ENCODE data around the gene SELENOO. TPM values are rescaled to one million over a fixed set of nuclear protein-coding genes. Genes with fewer than 3 reads are reported as not detected.

The SELENOO gene
- total and polyA plus RNA-seq, 9 donors: 10.8 to 21.1 (median 14.3) TPM

DNA sequence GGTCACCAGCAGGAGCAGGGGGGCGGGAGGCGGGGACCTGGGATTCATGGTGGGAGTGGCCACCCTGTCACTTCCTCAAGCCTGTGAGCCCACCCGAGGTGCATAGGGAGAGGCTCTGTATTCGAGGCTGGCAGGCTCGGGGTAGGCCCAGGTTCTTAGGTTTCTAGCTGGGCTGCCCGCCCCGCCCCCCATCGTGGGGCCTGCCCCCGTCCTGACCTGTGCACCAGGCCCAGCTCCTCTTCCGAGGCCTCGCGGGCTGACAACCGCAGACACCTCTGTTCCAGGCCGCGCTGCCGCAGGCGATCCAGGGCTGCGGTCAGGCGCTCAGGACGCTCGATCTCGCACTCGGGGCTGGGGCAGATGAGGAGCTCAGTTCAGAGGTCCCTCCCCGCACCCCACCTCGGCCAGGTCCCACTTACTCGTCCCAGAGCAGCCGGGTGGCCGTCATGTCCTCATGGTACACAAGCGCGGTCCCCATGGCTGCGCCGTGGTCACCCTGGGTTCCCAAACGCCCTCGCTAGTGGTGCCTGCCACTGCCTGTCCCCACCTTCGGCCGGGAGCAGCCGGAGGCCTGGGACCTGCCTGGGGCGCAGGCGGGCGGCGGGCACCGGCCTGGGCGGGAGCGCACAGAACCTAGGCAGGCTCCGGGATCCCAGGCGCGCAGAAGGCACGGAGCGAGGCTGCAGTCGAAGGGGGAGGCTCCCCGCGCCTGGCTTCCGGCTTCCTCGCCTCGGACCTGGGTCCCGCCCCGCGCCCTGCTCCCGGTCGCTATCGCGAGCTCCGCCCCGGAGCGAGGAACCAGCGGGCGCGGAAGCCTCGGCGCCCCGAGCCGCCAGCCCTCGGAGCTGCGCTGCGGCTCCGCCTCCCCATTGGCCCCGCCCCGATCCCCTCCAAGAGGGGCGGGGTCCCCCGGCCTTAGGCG, 50.0 kb downstream of the SELENOO start, which contains the start of gene HDAC10:
HDAC10 (minus strand) TSS at position 711 of the 922 bp plus-strand sequence; CDS start at position 478, 233 bp downstream.
- peak within 1 kb of the TSS; percentile 59 for H3K4me3 ChIP-seq (ENCODE audit: low read length)
- no peaks in the 10 kb centered on the region for H3K9me3 ChIP-seq (replicated peaks; ENCODE audit: control insufficient read depth, low read depth, low read length)
- under 1% methylated on average over 78 of the region's 81 CpGs for WGBS (ENCODE audit: insufficient coverage)
- peaks cover 22% of the 10 kb centered on the region for H3K4me1 ChIP-seq (ENCODE audit: control insufficient read depth, insufficient read depth, low read length)
- H3K27ac ChIP-seq (ENCODE audit: low read length): no peak within 1 kb of the TSS
- peak; percentile 85 for DNase-seq
- H3K36me3 ChIP-seq (ENCODE audit: control insufficient read depth, insufficient read depth, low read length): peaks cover 32% of the 10 kb centered on the region
- H3K27me3 ChIP-seq (ENCODE audit: control insufficient read depth, insufficient read depth, low read length): no peaks in the 10 kb centered on the region

GRCh38 chr22:50251477-50252081, 50.8 kb downstream of the SELENOO start:
- 13% methylated on average over 36 of the region's 36 CpGs for WGBS (ENCODE audit: insufficient coverage)
- Histone ChIP-seq H3K27ac (ENCODE audit: low read length) (no peak overlapping the region), H3K4me3 (ENCODE audit: low read length) (peak overlapping the region; percentile 59), H3K9me3 (replicated peaks; ENCODE audit: control insufficient read depth, low read depth, low read length) (no peaks in the 10 kb centered on the region), H3K36me3 (ENCODE audit: control insufficient read depth, insufficient read depth, low read length) (peaks cover 27% of the 10 kb centered on the region), H3K4me1 (ENCODE audit: control insufficient read depth, insufficient read depth, low read length) (peaks cover 22% of the 10 kb centered on the region), H3K27me3 (ENCODE audit: control insufficient read depth, insufficient read depth, low read length) (no peaks in the 10 kb centered on the region)
- DNase-seq: no peak

DNA sequence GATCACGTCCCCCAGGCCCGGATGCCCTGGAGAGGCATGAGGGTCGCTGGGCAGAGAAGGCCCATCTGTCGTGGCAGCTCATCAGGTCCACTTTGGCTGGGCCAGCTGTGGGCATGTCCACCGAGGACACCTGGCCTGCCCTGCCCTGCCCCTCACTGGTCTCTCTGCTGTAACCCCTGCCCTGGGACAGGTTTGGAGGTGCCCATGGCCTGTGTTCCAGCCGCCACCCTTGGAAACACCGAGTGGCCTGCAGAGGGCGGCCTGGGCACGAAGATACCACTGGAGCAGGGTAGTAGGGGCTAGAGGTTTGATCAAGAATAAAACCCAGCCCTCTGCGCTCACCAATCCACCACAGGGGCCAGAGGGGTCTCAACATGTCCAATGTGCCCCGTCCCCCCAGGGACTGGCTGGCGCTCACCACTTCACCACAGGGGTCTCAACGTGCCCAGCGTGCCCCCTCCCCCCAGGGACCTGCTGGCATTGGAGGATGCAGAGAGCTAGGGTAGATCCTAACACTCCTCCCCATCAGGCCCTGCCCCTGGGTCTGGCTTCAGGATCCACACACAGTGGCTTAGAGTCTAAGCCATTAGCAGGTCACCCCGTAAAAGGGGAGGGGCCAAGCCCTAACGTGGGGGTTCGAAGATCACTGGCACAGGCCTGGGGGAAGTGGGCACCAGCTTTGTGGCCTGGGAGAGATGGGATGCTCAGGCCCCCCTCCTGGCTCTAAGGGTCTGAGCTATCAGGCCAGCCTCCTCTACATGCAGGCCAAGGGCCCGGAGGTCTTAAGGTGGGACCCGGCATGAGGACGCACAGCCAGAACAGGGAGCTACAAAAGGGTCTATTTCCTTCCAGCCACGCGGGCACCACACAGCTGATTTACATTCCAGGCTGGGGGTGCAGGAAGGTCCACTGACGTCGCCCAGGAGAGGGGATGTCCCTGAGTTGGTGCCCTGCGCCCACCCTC, 51.6 kb downstream of the SELENOO start:
- 59% methylated on average over 18 of the region's 25 CpGs for WGBS (ENCODE audit: insufficient coverage)
- H3K4me1 ChIP-seq (ENCODE audit: control insufficient read depth, insufficient read depth, low read length): peaks cover 29% of the 10 kb centered on the region

DNA sequence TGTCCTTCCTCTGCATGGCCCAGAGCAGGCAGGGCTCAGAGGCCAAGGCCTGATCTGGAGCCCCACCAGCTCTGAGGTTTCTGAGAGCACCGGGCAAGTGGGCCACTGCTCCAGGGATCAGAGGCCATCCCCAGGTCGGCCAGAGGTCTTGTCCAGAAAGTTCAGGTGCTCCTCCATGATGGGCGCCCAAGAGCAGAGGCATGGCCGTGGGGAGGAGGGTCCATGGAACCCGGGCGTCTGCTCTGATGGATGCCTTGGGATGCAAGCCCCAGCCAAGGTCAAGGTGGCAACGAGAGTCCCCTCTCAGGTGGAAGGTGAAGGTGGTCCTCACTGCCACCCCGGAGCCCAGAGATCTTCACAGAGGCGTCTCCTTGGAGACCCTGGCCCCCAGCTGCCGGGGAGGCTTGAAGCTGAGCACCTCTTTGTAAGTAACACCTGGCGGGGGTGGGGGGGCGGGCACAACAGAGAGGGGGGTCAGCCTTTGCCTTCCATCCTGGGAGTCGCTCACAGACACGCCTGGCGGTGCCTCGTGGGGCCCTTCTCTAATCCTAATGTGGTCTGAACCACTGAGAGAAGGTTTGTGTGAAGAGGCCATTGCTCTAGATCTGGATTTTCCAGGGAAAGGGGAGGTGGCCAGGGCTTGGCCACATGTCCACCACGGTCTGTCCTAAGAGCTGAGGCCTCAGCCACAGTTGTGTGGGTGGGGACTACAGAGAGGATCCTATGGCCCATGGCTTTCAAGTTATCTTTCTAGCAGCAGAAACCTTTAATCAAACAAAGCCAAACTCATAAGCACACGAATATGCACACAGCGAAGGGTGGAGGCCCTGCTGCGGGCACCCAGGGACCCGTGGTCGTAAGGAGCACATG, 52.5 kb downstream of the SELENOO start:
- Histone ChIP-seq H3K36me3 (ENCODE audit: control insufficient read depth, insufficient read depth, low read length) (peaks cover 13% of the 10 kb centered on the region), H3K27me3 (ENCODE audit: control insufficient read depth, insufficient read depth, low read length) (no peaks in the 10 kb centered on the region), H3K4me1 (ENCODE audit: control insufficient read depth, insufficient read depth, low read length) (peaks cover 32% of the 10 kb centered on the region), H3K9me3 (replicated peaks; ENCODE audit: control insufficient read depth, low read depth, low read length) (no peaks in the 10 kb centered on the region), H3K4me3 (ENCODE audit: low read length) (no peak overlapping the region), H3K27ac (ENCODE audit: low read length) (no peak overlapping the region)
- DNase-seq: no peak
- WGBS (ENCODE audit: insufficient coverage): 82% methylated on average over 16 of the region's 22 CpGs

More for the DNA sequence above, 51.6 kb downstream of the SELENOO start:
- H3K27ac ChIP-seq (ENCODE audit: low read length): no peak overlapping the region
- no peak overlapping the region for H3K4me3 ChIP-seq (ENCODE audit: low read length)
- H3K9me3 ChIP-seq (replicated peaks; ENCODE audit: control insufficient read depth, low read depth, low read length): no peaks in the 10 kb centered on the region
- peaks cover 22% of the 10 kb centered on the region for H3K36me3 ChIP-seq (ENCODE audit: control insufficient read depth, insufficient read depth, low read length)
- H3K27me3 ChIP-seq (ENCODE audit: control insufficient read depth, insufficient read depth, low read length): no peaks in the 10 kb centered on the region
- peak; percentile 67 for DNase-seq

GRCh38 chr22:50253941-50254340, 53.1 kb downstream of the SELENOO start:
- Histone ChIP-seq H3K36me3 (ENCODE audit: control insufficient read depth, insufficient read depth, low read length) (peaks cover 8% of the 10 kb centered on the region), H3K27ac (ENCODE audit: low read length) (no peak overlapping the region), H3K27me3 (ENCODE audit: control insufficient read depth, insufficient read depth, low read length) (no peaks in the 10 kb centered on the region), H3K4me3 (ENCODE audit: low read length) (no peak overlapping the region), H3K9me3 (replicated peaks; ENCODE audit: control insufficient read depth, low read depth, low read length) (no peaks in the 10 kb centered on the region), H3K4me1 (ENCODE audit: control insufficient read depth, insufficient read depth, low read length) (peaks cover 39% of the 10 kb centered on the region)
- WGBS (ENCODE audit: insufficient coverage): 88% methylated on average over 6 of the region's 8 CpGs
- DNase-seq: no peak

GRCh38 chr22:50255099-50255498, 54.3 kb downstream of the SELENOO start:
- no peak overlapping the region for H3K4me3 ChIP-seq (ENCODE audit: low read length)
- no peaks in the 10 kb centered on the region for H3K27me3 ChIP-seq (ENCODE audit: control insufficient read depth, insufficient read depth, low read length)
- H3K27ac ChIP-seq (ENCODE audit: low read length): no peak overlapping the region
- peaks cover 39% of the 10 kb centered on the region for H3K4me1 ChIP-seq (ENCODE audit: control insufficient read depth, insufficient read depth, low read length)
- no peaks in the 10 kb centered on the region for H3K9me3 ChIP-seq (replicated peaks; ENCODE audit: control insufficient read depth, low read depth, low read length)
- WGBS (ENCODE audit: insufficient coverage): 92% methylated on average over 15 of the region's 19 CpGs
- no peak for DNase-seq
- peaks cover 8% of the 10 kb centered on the region for H3K36me3 ChIP-seq (ENCODE audit: control insufficient read depth, insufficient read depth, low read length)

DNA sequence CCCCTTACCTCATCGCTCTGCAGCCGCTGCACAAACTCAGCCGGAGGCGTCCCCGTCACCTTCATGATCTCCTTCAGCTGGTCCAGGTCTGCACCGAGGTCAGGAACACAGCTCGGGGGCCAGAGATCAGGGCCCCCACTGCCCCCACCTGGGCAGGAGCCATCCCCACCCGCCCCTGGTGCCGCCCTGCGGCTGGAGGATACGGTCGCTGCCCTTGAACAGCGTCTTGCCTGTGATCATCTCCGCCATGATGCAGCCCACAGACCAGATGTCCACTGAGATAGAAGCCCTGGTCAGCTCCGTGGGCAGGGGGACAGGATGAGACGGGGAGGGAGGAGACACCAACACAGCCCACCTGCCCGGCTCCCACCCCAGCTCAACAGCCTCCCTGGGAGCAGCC, 54.8 kb downstream of the SELENOO start:
- peaks cover 8% of the 10 kb centered on the region for H3K36me3 ChIP-seq (ENCODE audit: control insufficient read depth, insufficient read depth, low read length)
- WGBS (ENCODE audit: insufficient coverage): 91% methylated on average over 14 of the region's 17 CpGs
- H3K9me3 ChIP-seq (replicated peaks; ENCODE audit: control insufficient read depth, low read depth, low read length): no peaks in the 10 kb centered on the region
- no peak overlapping the region for H3K4me3 ChIP-seq (ENCODE audit: low read length)
- DNase-seq: no peak
- H3K27ac ChIP-seq (ENCODE audit: low read length): no peak overlapping the region
- H3K27me3 ChIP-seq (ENCODE audit: control insufficient read depth, insufficient read depth, low read length): no peaks in the 10 kb centered on the region
- H3K4me1 ChIP-seq (ENCODE audit: control insufficient read depth, insufficient read depth, low read length): peaks cover 39% of the 10 kb centered on the region

DNA sequence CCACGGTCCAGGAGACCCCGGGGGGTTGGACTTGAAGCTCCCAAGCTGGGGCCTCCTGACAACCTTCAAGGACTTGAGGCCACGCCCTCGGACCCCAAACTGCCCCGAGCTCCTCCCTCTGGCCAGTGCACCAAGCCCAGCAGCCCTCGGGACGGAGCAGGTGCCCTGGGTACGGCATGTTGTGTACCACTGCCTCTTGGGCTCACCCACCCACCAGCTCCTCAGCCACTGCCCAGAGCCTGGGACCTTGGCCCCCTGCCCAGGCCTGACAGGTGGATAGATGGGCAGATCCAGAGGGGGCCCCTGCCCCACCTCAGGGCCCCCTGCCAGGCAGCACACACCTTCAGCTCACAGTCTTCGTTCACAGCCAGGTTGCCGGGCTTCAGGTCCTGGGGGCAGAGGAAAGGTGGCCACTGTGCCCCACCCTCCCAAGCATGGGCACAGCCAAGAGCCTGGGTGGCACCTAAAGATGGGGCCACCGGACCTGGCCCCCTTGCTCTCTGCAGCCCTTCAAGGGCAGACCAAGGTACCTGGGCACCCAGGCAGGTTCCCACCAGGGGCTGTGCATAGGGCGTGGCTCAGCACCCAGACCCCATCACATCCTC, 55.5 kb downstream of the SELENOO start:
- no peak overlapping the region for H3K4me3 ChIP-seq (ENCODE audit: low read length)
- 82% methylated on average over 8 of the region's 12 CpGs for WGBS (ENCODE audit: insufficient coverage)
- no peak overlapping the region for H3K27ac ChIP-seq (ENCODE audit: low read length)
- H3K4me1 ChIP-seq (ENCODE audit: control insufficient read depth, insufficient read depth, low read length): peaks cover 39% of the 10 kb centered on the region
- H3K27me3 ChIP-seq (ENCODE audit: control insufficient read depth, insufficient read depth, low read length): no peaks in the 10 kb centered on the region
- peaks cover 8% of the 10 kb centered on the region for H3K36me3 ChIP-seq (ENCODE audit: control insufficient read depth, insufficient read depth, low read length)
- no peaks in the 10 kb centered on the region for H3K9me3 ChIP-seq (replicated peaks; ENCODE audit: control insufficient read depth, low read depth, low read length)
- DNase-seq: no peak

DNA sequence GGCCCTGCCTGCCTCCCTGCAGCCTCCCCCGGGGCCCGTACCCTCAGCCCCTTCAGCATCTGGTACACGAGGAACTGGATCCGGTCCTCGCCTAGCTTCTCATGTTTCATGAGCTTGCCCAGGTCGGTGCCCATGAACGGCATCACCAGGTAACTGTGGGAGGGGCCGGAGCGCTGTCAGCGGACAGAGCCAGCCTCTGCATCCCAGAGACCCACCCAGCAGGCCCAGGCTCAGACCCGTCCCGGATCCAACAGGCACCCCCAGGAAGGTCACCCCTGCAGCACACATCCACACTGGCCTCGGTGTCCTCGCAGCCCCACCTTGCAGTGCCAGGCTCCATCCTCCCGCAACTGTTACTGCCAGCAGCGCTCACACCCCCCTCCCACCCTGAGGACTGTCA, 56.2 kb downstream of the SELENOO start:
- no peaks in the 10 kb centered on the region for H3K9me3 ChIP-seq (replicated peaks; ENCODE audit: control insufficient read depth, low read depth, low read length)
- H3K27me3 ChIP-seq (ENCODE audit: control insufficient read depth, insufficient read depth, low read length): peaks cover under 1% of the 10 kb centered on the region
- no peak for DNase-seq
- peaks cover 8% of the 10 kb centered on the region for H3K36me3 ChIP-seq (ENCODE audit: control insufficient read depth, insufficient read depth, low read length)
- 75% methylated on average over 16 of the region's 16 CpGs for WGBS (ENCODE audit: insufficient coverage)
- peaks cover 36% of the 10 kb centered on the region for H3K4me1 ChIP-seq (ENCODE audit: control insufficient read depth, insufficient read depth, low read length)
- H3K27ac ChIP-seq (ENCODE audit: low read length): no peak overlapping the region
- H3K4me3 ChIP-seq (ENCODE audit: low read length): no peak overlapping the region

All from muscle of leg (tissue), 11 donors.